Adrenal gland (tissue), 12 donors: ENCODE measurements around the gene SNX25. TPM values are rescaled to one million over a fixed set of nuclear protein-coding genes. Genes with fewer than 3 reads are reported as not detected.

Source experiments
- DNase-seq, 7 donors: peaks; one replicate each; pipeline ENCODE4 v3.0.0-alpha.2; 2019 to 2020
- H3K27ac ChIP-seq, 5 donors: fragments of 200-600 bp; sonication (generic) in 4 of 5; 1 replicate in 3 of 5; 2 replicates in 2 of 5; pipeline versions ENCODE4 v1.5.1 to v1.8.0; 2016 to 2020; ENCODE audit warnings: mild to moderate bottlenecking in 1 of 5
- H3K27me3 ChIP-seq: fragments of 200-600 bp; 2 replicates; pipeline ENCODE4 v1.8.0; 2021
- H3K36me3 ChIP-seq, 2 donors: fragments of 200-600 bp; replicated peaks in 1 of 2; 1 replicate in 1 of 2; 2 replicates in 1 of 2; pipeline versions ENCODE4 v1.5.1 to v1.8.0; 2018 to 2022
- H3K4me1 ChIP-seq, 2 donors: fragments of 200-600 bp; replicated peaks in 1 of 2; 1 replicate in 1 of 2; 2 replicates in 1 of 2; pipeline versions ENCODE4 v1.5.1 to v1.8.0; 2018 to 2021
- H3K4me3 ChIP-seq, 4 donors: fragments of 200-600 bp; sonication (generic) in 3 of 4; one replicate each; pipeline ENCODE4 v1.5.1; 2016 to 2018
- H3K9me3 ChIP-seq, 3 donors: fragments of 200-600 bp; sonication (generic) in 1 of 3; replicated peaks in 1 of 3; 1 replicate in 2 of 3; 2 replicates in 1 of 3; pipeline versions ENCODE4 v1.5.1 to v1.8.0; 2016 to 2021
- CTCF ChIP-seq, 6 experiments: fragments of 450-650 bp in 4 of 6; fragments of 200-600 bp in 2 of 6; sonication (generic) in 1 of 6; IDR thresholded peaks; 1 replicate in 5 of 6; 2 replicates in 1 of 6; pipeline versions ENCODE4 v1.5.1 to v1.8.0; 2016 to 2021; ENCODE audit warnings: antibody characterized with exemption in 6 of 6, mild to moderate bottlenecking in 2 of 6, moderate library complexity in 1 of 6
- POLR2A ChIP-seq, 2 donors: fragments of 450-650 bp; IDR thresholded peaks; one replicate each; pipeline ENCODE4 v1.6.1; 2017; ENCODE audit warnings: antibody characterized with exemption in 2 of 2, mild to moderate bottlenecking in 2 of 2, moderate library complexity in 1 of 2
- WGBS, 4 donors: extraction: QIAGEN DNeasy Blood & Tissue Kit in 2 of 4; methylation state at CpG; one replicate each; pipeline versions ENCODE4 v1.1.5 to v1.1.7; 2013 to 2017; 5-methylcytosine and 5-hydroxymethylcytosine counted together
- intact Hi-C, 2 donors: fragments of 100-400 bp; cut with DNase I; formaldehyde crosslinking; loops; one replicate each; pipeline versions ENCODE4 v1.14.1 to v1.15.0; 2022 to 2023
- polyA plus RNA-seq, 3 donors: library from polyadenylated mRNA; stranded (reverse); fragments of 200-250 nt in 2 of 3; fragments of 350-450 nt in 1 of 3; fragmentation: Illumina TruSeq in 1 of 3; extraction: RNeasy Lipid Tissue Mini Kit (QIAGEN cat#74804) in 1 of 3; gene quantifications; one replicate each; pipeline ENCODE4 v1.2.3, GENCODE V29; 2013 to 2014
- total RNA-seq, 9 donors: library from RNA; depleted of rRNA in 4 of 9; stranded (reverse); fragments of >200 nt in 4 of 9; fragments of 120-200 nt in 1 of 9; fragmentation: NEBNext Ultra II Directional in 1 of 9; extraction: Animal tissue kit (Norgen Biotek cat#: 25700) in 1 of 9; gene quantifications; one replicate each; pipeline versions ENCODE4 v1.1.0 to v1.2.4, GENCODE V29; 2013 to 2023
- donor health status: healthy with polysubstance abuse.
- donor health status: Bipolar disorder and iron deficiency.
- donor health status: DM: yes; HTN: yes; CAD: no.
- donor health status: DM: no; HTN: no; CAD: no.
- donor health status: DM: no; HTN: no; CAD: no.
- donor health status: DM: yes; HTN: yes; CAD: no.

The SNX25 gene
- total and polyA plus RNA-seq, 12 donors = 4.7 to 29.3 (median 13.3) TPM

- 86 to 89% (median 87%) methylated on average over 7 of the region's 7 CpGs for WGBS, 4 donors
- H3K27ac ChIP-seq = no peak overlapping the region
- no peak for TF ChIP-seq POLR2A (IDR thresholded peaks at IDR 0.05)
- no peak for TF ChIP-seq CTCF (IDR thresholded peaks at IDR 0.05)
- H3K27me3 ChIP-seq = no peaks in the 10 kb centered on the region
- no peak for DNase-seq
- no peaks in the 10 kb centered on the region for H3K9me3 ChIP-seq
- H3K4me3 ChIP-seq = no peak overlapping the region
- intact Hi-C loops = loop anchor here in 1 of 2 donors (5.0 kb wide), 1 partner anchor 88 kb away; no protein-coding TSS in a partner anchor
- H3K4me1 ChIP-seq = no peaks in the 10 kb centered on the region
- H3K36me3 ChIP-seq = no peaks in the 10 kb centered on the region
Observed at GRCh38 chr4:185374027-185374426, 164.6 kb downstream of the SNX25 start.

- H3K9me3 ChIP-seq = no peaks in the 10 kb centered on the region
- DNase-seq = no peak
- no peaks in the 10 kb centered on the region for H3K27me3 ChIP-seq
- 71 to 78% (median 72%) methylated on average over 6 of the region's 6 CpGs for WGBS, 4 donors
- H3K4me1 ChIP-seq = no peaks in the 10 kb centered on the region
- no peak overlapping the region for H3K27ac ChIP-seq
- H3K4me3 ChIP-seq = no peak overlapping the region
- intact Hi-C loops = loop anchor here in 1 of 2 donors (5.0 kb wide), 1 partner anchor 88 kb away; no protein-coding TSS in a partner anchor
- no peaks in the 10 kb centered on the region for H3K36me3 ChIP-seq
- TF ChIP-seq CTCF (IDR thresholded peaks at IDR 0.05) (no peak), POLR2A (IDR thresholded peaks at IDR 0.05) (no peak)
Observed at GRCh38 chr4:185374573-185374972, 165.2 kb downstream of the SNX25 start.

GRCh38 chr4:185378264-185378663, 168.9 kb downstream of the SNX25 start:
- Histone ChIP-seq H3K9me3 (no peaks in the 10 kb centered on the region), H3K4me3 (no peak overlapping the region), H3K4me1 (no peaks in the 10 kb centered on the region), H3K27me3 (no peaks in the 10 kb centered on the region), H3K27ac (no peak overlapping the region), H3K36me3 (no peaks in the 10 kb centered on the region)
- no peak for DNase-seq
- 82 to 97% (median 89%) methylated on average over 6 of the region's 6 CpGs for WGBS, 4 donors
- intact Hi-C loops = no loop called here
- TF ChIP-seq POLR2A (IDR thresholded peaks at IDR 0.05) (no peak), CTCF (IDR thresholded peaks at IDR 0.05) (no peak)

- intact Hi-C loops = no loop called here
- 94 to 97% (median 95%) methylated on average over 13 of the region's 13 CpGs for WGBS, 4 donors
Observed at GRCh38 chr4:185379326-185380295, 170.2 kb downstream of the SNX25 start.

More at GRCh38 chr4:185379326-185380295, 170.2 kb downstream of the SNX25 start:
- H3K4me1 ChIP-seq = no peaks in the 10 kb centered on the region
- H3K4me3 ChIP-seq = no peak overlapping the region
- H3K27ac ChIP-seq = no peak overlapping the region
- H3K9me3 ChIP-seq = no peaks in the 10 kb centered on the region
- no peaks in the 10 kb centered on the region for H3K27me3 ChIP-seq
- TF ChIP-seq CTCF (IDR thresholded peaks at IDR 0.05) = no peak
- no peak for TF ChIP-seq POLR2A (IDR thresholded peaks at IDR 0.05)
- H3K36me3 ChIP-seq = no peaks in the 10 kb centered on the region
- DNase-seq = no peak
